Vagina (tissue), 2 donors: ENCODE measurements around the gene POLR2E.

Source experiments
- POLR2A ChIP-seq, 2 donors: fragments of 450-650 bp; IDR thresholded peaks; one replicate each; pipeline ENCODE4 v1.6.1; 2017; ENCODE audit warnings: antibody characterized with exemption in 2 of 2, mild to moderate bottlenecking in 2 of 2, moderate library complexity in 2 of 2
- POLR2AphosphoS5 ChIP-seq, 2 donors: sonication (generic); formaldehyde crosslinking; IDR thresholded peaks; one replicate each; pipeline ENCODE4 v1.9.0; 2017; ENCODE audit warnings: antibody characterized with exemption in 2 of 2, mild to moderate bottlenecking in 2 of 2, low read depth in 1 of 2; ENCODE audit not compliant: insufficient read depth in 1 of 2
- TF ChIP-seq, protein P1 (sequence below), 3 experiments: fragments of 450-650 bp in 2 of 3; fragments of 200-600 bp in 1 of 3; sonication (generic) in 1 of 3; IDR thresholded peaks; one replicate each; pipeline ENCODE4 v1.5.1; 2017 to 2019; ENCODE audit warnings: antibody characterized with exemption in 3 of 3, mild to moderate bottlenecking in 2 of 3, moderate library complexity in 2 of 3

DNA sequence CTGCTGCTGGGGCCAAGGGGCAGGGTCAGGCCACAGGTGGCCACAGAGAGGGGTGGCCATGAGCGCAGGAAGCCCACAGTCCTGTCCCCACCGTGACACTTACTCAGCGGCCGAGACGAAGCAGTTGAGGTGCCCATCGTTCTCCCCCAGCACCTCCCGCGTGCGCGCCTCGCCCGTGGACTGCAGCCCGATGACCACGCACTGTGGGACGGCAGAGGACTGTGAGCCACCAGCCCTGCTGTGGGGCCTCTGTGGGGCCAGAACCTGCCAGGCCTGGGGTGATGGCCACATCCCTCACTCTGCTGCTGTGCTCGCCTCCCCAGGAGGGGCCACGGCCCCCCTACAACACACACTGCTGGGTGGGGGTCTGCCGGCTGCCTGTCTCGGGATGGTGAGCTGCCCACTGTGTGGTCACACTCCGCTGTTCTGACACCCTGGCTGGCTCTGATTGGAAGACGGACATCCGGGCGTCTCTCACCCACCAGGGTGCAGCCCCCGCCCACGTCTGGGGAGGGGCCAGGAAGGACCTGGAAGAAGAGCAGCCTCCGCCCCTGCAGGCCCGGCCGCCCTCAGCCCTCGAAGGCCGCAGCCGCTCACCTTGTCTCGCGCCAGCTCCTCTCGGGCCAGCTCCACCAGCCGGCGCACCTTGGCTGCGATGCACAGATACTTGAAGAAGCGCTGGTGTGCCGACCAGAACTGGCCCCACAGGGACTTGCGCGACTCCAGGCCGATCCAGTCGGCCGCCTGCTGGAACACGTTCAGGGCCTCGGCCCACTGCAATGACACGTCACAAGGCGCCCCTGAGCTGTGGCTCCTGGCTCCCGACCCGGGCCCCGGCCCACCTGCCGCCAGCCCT lies 21.8 kb upstream of the POLR2E start:
- TF ChIP-seq, protein P1, sequence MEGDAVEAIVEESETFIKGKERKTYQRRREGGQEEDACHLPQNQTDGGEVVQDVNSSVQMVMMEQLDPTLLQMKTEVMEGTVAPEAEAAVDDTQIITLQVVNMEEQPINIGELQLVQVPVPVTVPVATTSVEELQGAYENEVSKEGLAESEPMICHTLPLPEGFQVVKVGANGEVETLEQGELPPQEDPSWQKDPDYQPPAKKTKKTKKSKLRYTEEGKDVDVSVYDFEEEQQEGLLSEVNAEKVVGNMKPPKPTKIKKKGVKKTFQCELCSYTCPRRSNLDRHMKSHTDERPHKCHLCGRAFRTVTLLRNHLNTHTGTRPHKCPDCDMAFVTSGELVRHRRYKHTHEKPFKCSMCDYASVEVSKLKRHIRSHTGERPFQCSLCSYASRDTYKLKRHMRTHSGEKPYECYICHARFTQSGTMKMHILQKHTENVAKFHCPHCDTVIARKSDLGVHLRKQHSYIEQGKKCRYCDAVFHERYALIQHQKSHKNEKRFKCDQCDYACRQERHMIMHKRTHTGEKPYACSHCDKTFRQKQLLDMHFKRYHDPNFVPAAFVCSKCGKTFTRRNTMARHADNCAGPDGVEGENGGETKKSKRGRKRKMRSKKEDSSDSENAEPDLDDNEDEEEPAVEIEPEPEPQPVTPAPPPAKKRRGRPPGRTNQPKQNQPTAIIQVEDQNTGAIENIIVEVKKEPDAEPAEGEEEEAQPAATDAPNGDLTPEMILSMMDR (IDR thresholded peaks at IDR 0.05), result no peak
- TF ChIP-seq POLR2AphosphoS5 (IDR thresholded peaks at IDR 0.05; ENCODE audit: insufficient read depth in 1 of 2, low read depth in 1 of 2) (no peak), POLR2A (IDR thresholded peaks at IDR 0.05) (no peak)
